HAP-1 (cell line): Measurements from ENCODE around the gene FOXO3.
"Not testable (repeated sequence)": the region's sequence is repeated elsewhere in the genome, so short reads cannot be mapped to it uniquely, and the experiment has no call there.

Experiments used
- DNase-seq, 2 experiments: peaks; one replicate each; pipeline ENCODE4 v3.0.0-alpha.2; 2016 to 2020; ENCODE audit warnings: low spot score in 2 of 2
- H3K27me3 ChIP-seq: fragments of 250-450 bp; sonication (Bioruptor Pico); 2 replicates; pipeline ENCODE4 v1.5.1; 2020; ENCODE audit warnings: low read depth, mild to moderate bottlenecking, moderate library complexity
- H3K36me3 ChIP-seq: fragments of 250-450 bp; sonication (Bioruptor Pico); replicated peaks from 2 replicates; pipeline ENCODE4 v1.5.1; 2020; ENCODE audit warnings: mild to moderate bottlenecking
- H3K4me1 ChIP-seq: fragments of 250-450 bp; sonication (Bioruptor Pico); 2 replicates; pipeline ENCODE4 v1.5.1; 2020; ENCODE audit warnings: mild to moderate bottlenecking
- H3K4me3 ChIP-seq: fragments of 250-450 bp; sonication (Bioruptor Pico); 2 replicates; pipeline ENCODE4 v1.5.1; 2020; ENCODE audit warnings: mild to moderate bottlenecking, moderate library complexity
- H3K9me3 ChIP-seq: fragments of 250-450 bp; sonication (Bioruptor Pico); 2 replicates; pipeline ENCODE4 v1.5.1; 2020; ENCODE audit warnings: mild to moderate bottlenecking, moderate library complexity
- in situ Hi-C: fragments of 300-500 bp; cut with MboI; formaldehyde crosslinking; loops from 3 replicates; pipeline ENCODE4 v1.14.3; 2020; ENCODE audit warnings: low sequenced_read_pairs, inconsistent platforms, mixed read lengths

The FOXO3 gene

GRCh38 chr6:108559097-108559883, 1.4 kb upstream of the FOXO3 start:
- peak overlapping the region; percentile 84 for H3K4me3 ChIP-seq
- peaks cover 14% of the 10 kb centered on the region for H3K4me1 ChIP-seq
- H3K36me3 ChIP-seq = peaks cover 20% of the 10 kb centered on the region
- in situ Hi-C loops = no loop called here
- H3K27me3 ChIP-seq = no peaks in the 10 kb centered on the region
- no peaks in the 10 kb centered on the region for H3K9me3 ChIP-seq
- DNase-seq = peak; percentile 70 to 85

GRCh38 chr6:108559884-108560462, 744 bp upstream of the FOXO3 start:
- no peaks in the 10 kb centered on the region for H3K27me3 ChIP-seq
- in situ Hi-C loops = no loop called here
- peak overlapping the region; percentile 84 for H3K4me3 ChIP-seq
- H3K4me1 ChIP-seq = peaks cover 16% of the 10 kb centered on the region
- peaks cover 22% of the 10 kb centered on the region for H3K36me3 ChIP-seq
- H3K9me3 ChIP-seq = no peaks in the 10 kb centered on the region
- DNase-seq = peak; percentile 43 to 80

- Histone ChIP-seq H3K36me3 (peaks cover 22% of the 10 kb centered on the region), H3K4me1 (peaks cover 16% of the 10 kb centered on the region)
- H3K4me3 ChIP-seq, in situ Hi-C loops, H3K27me3 ChIP-seq, H3K9me3 ChIP-seq, DNase-seq: not testable (repeated sequence)
Observed at GRCh38 chr6:108561309-108561647, 561 bp downstream of the FOXO3 start.

- Histone ChIP-seq H3K4me1 (peaks cover 15% of the 10 kb centered on the region), H3K27me3 (no peaks in the 10 kb centered on the region), H3K36me3 (peaks cover 22% of the 10 kb centered on the region), H3K4me3 (no peak overlapping the region), H3K9me3 (no peaks in the 10 kb centered on the region)
- no peak for DNase-seq
- in situ Hi-C loops = no loop called here
Observed at GRCh38 chr6:108561742-108562502, 1.2 kb downstream of the FOXO3 start.

- H3K36me3 ChIP-seq = peaks cover 26% of the 10 kb centered on the region
- no peak overlapping the region for H3K4me3 ChIP-seq
- no peaks in the 10 kb centered on the region for H3K9me3 ChIP-seq
- in situ Hi-C loops = no loop called here
- peaks cover 9% of the 10 kb centered on the region for H3K4me1 ChIP-seq
- no peaks in the 10 kb centered on the region for H3K27me3 ChIP-seq
- peak in 1 of 2 experiments; percentile 37 for DNase-seq
Observed at GRCh38 chr6:108562503-108562993, 1.8 kb downstream of the FOXO3 start.

- H3K36me3 ChIP-seq = peaks cover 26% of the 10 kb centered on the region
- peaks cover 9% of the 10 kb centered on the region; the same call in 1 of the 2 replicates for H3K4me1 ChIP-seq
- in situ Hi-C loops = no loop called here
- H3K9me3 ChIP-seq = no peaks in the 10 kb centered on the region
- H3K4me3 ChIP-seq = no peak overlapping the region
- no peak for DNase-seq
- no peaks in the 10 kb centered on the region for H3K27me3 ChIP-seq
Observed at GRCh38 chr6:108563292-108563691, 2.6 kb downstream of the FOXO3 start.

GRCh38 chr6:108564178-108564577, 3.5 kb downstream of the FOXO3 start:
- no peak for DNase-seq
- peaks cover 31% of the 10 kb centered on the region for H3K36me3 ChIP-seq
- no peaks in the 10 kb centered on the region for H3K9me3 ChIP-seq
- no peaks in the 10 kb centered on the region for H3K27me3 ChIP-seq
- no peak overlapping the region for H3K4me3 ChIP-seq
- in situ Hi-C loops = no loop called here
- H3K4me1 ChIP-seq = peaks cover 9% of the 10 kb centered on the region; the same call in 1 of the 2 replicates

GRCh38 chr6:108565091-108565766, 4.5 kb downstream of the FOXO3 start:
- H3K9me3 ChIP-seq = no peaks in the 10 kb centered on the region
- peaks cover 36% of the 10 kb centered on the region for H3K36me3 ChIP-seq
- H3K4me1 ChIP-seq = peaks cover 9% of the 10 kb centered on the region; the same call in 1 of the 2 replicates
- H3K27me3 ChIP-seq = no peaks in the 10 kb centered on the region
- H3K4me3 ChIP-seq = no peak overlapping the region
- in situ Hi-C loops = no loop called here
- DNase-seq = no peak

GRCh38 chr6:108565893-108566292, 5.2 kb downstream of the FOXO3 start:
- no peaks in the 10 kb centered on the region for H3K27me3 ChIP-seq
- H3K4me3 ChIP-seq = no peak overlapping the region
- peaks cover 9% of the 10 kb centered on the region; the same call in 1 of the 2 replicates for H3K4me1 ChIP-seq
- in situ Hi-C loops = no loop called here
- H3K36me3 ChIP-seq = peaks cover 41% of the 10 kb centered on the region
- H3K9me3 ChIP-seq = no peaks in the 10 kb centered on the region
- DNase-seq = no peak

- Histone ChIP-seq H3K27me3 (no peaks in the 10 kb centered on the region), H3K4me1 (peaks cover 9% of the 10 kb centered on the region; the same call in 1 of the 2 replicates), H3K4me3 (no peak overlapping the region), H3K9me3 (no peaks in the 10 kb centered on the region), H3K36me3 (peaks cover 46% of the 10 kb centered on the region)
- in situ Hi-C loops = no loop called here
- DNase-seq = no peak
Observed at GRCh38 chr6:108566406-108566805, 5.7 kb downstream of the FOXO3 start.

- H3K36me3 ChIP-seq = peaks cover 34% of the 10 kb centered on the region
- in situ Hi-C loops = no loop called here
Observed at GRCh38 chr6:108568101-108568500, 7.4 kb downstream of the FOXO3 start.

GRCh38 chr6:108568551-108569305, 8.0 kb downstream of the FOXO3 start:
- Histone ChIP-seq H3K4me1 (peaks cover 5% of the 10 kb centered on the region; the same call in 1 of the 2 replicates), H3K27me3 (no peaks in the 10 kb centered on the region), H3K36me3 (peaks cover 32% of the 10 kb centered on the region), H3K4me3 (no peak overlapping the region), H3K9me3 (no peaks in the 10 kb centered on the region)
- no peak for DNase-seq
- in situ Hi-C loops = no loop called here

More at GRCh38 chr6:108568101-108568500, 7.4 kb downstream of the FOXO3 start:
- Histone ChIP-seq H3K4me1 (peaks cover 5% of the 10 kb centered on the region; the same call in 1 of the 2 replicates), H3K9me3 (no peaks in the 10 kb centered on the region), H3K27me3 (no peaks in the 10 kb centered on the region), H3K4me3 (no peak overlapping the region)
- DNase-seq = no peak

GRCh38 chr6:108570517-108570916, 9.8 kb downstream of the FOXO3 start:
- in situ Hi-C loops = no loop called here
- Histone ChIP-seq H3K4me1 (no peaks in the 10 kb centered on the region), H3K36me3 (peaks cover 27% of the 10 kb centered on the region), H3K9me3 (no peaks in the 10 kb centered on the region), H3K4me3 (no peak overlapping the region), H3K27me3 (no peaks in the 10 kb centered on the region)
- no peak for DNase-seq
